IMR-90 (cell line): ENCODE measurements around the gene TSSC4. TPM values are rescaled to one million over a fixed set of nuclear protein-coding genes. Genes with fewer than 3 reads are reported as not detected.

ENCODE experiments used
- ATAC-seq: fragments of 200-7000 bp; cut with Tn5 transposase; 2 replicates; pipeline ENCODE4 v1.9.1; 2020; ENCODE audit warnings: low read depth, mild to moderate bottlenecking, moderate library complexity
- BruUV-seq: library from RNA; stranded (reverse); fragments of 400-500 nt; replicated peaks from 2 replicates; lab custom pipeline; 2021; lab: Mats Ljungman, UMichigan
- CTCF ChIA-PET: fragments of 300-600 bp; formaldehyde crosslinking; extraction: SDS; loops from one replicate; lab custom pipeline; 2021; ENCODE audit warnings: antibody characterized with exemption; lab: Yijun Ruan, JAX
- POLR2A ChIA-PET: fragments of 300-600 bp; sonication (Branson Sonifier 250); formaldehyde crosslinking; loops from one replicate; lab custom pipeline; 2022; ENCODE audit warnings: antibody characterized with exemption; ENCODE audit not compliant: unreplicated experiment; lab: Charles Lee
- DNase-seq: peaks from one replicate; pipeline ENCODE4 v3.0.0; 2013
- H2AFZ ChIP-seq: replicated peaks from 2 replicates; pipeline ENCODE3; 2013; ENCODE audit warnings: low read length, mild to moderate bottlenecking; ENCODE audit not compliant: poor library complexity
- H2AK5ac ChIP-seq: 2 replicates; pipeline ENCODE4 v1.6.1; 2013; ENCODE audit warnings: low read depth, low read length, inconsistent platforms
- H2AK9ac ChIP-seq: replicated peaks from 2 replicates; pipeline ENCODE3; 2013; ENCODE audit warnings: mild to moderate bottlenecking, low read depth, low read length, moderate library complexity; ENCODE audit not compliant: poor library complexity
- H2BK120ac ChIP-seq: 2 replicates; pipeline ENCODE4 v1.6.1; 2013; ENCODE audit warnings: low read depth, low read length, inconsistent platforms
- H2BK15ac ChIP-seq: 3 replicates; pipeline ENCODE4 v1.6.1; 2013; ENCODE audit warnings: low read depth, low read length, inconsistent platforms
- H2BK20ac ChIP-seq: 2 replicates; pipeline ENCODE4 v1.6.1; 2013; ENCODE audit warnings: low read depth, mild to moderate bottlenecking, inconsistent platforms, low read length, moderate library complexity
- H2BK5ac ChIP-seq: 2 replicates; pipeline ENCODE4 v1.6.1; 2013; ENCODE audit warnings: mild to moderate bottlenecking, low read depth, low read length, inconsistent platforms; ENCODE audit not compliant: poor library complexity, severe bottlenecking
- H3K14ac ChIP-seq: replicated peaks from 2 replicates; pipeline ENCODE4 v1.6.1; 2013; ENCODE audit warnings: low read depth, low read length, inconsistent platforms
- H3K18ac ChIP-seq: 2 replicates; pipeline ENCODE4 v1.6.1; 2013; ENCODE audit warnings: low read depth, low read length, control low read depth
- H3K23ac ChIP-seq: 2 replicates; pipeline ENCODE4 v1.6.1; 2013; ENCODE audit warnings: low read depth, low read length, inconsistent platforms
- H3K27ac ChIP-seq: 2 replicates; pipeline ENCODE4 v1.5.1; 2013; ENCODE audit warnings: mild to moderate bottlenecking, control low read depth, low read length; ENCODE audit not compliant: insufficient read depth
- H3K27me3 ChIP-seq: 2 replicates; pipeline ENCODE4 v1.6.1; 2013; ENCODE audit warnings: low read length; ENCODE audit not compliant: control insufficient read depth, insufficient read depth
- H3K36me3 ChIP-seq: 2 replicates; pipeline ENCODE4 v1.6.1; 2013; ENCODE audit warnings: low read length, mixed read lengths; ENCODE audit not compliant: control insufficient read depth, insufficient read depth
- H3K4ac ChIP-seq: 2 replicates; pipeline ENCODE4 v1.6.1; 2013; ENCODE audit warnings: low read depth, low read length, inconsistent platforms
- H3K4me1 ChIP-seq: 2 replicates; pipeline ENCODE4 v1.6.1; 2013; ENCODE audit warnings: low read length, mixed read lengths; ENCODE audit not compliant: control insufficient read depth, insufficient read depth
- H3K4me2 ChIP-seq: 2 replicates; pipeline ENCODE4 v1.6.1; 2013; ENCODE audit warnings: low read depth, mild to moderate bottlenecking, control low read depth, low read length, moderate library complexity
- H3K4me3 ChIP-seq: 2 replicates; pipeline ENCODE4 v1.5.1; 2013; ENCODE audit warnings: low read depth, mild to moderate bottlenecking, control low read depth, low read length, moderate library complexity; ENCODE audit not compliant: insufficient read depth
- H3K56ac ChIP-seq: 2 replicates; pipeline ENCODE4 v1.6.1; 2013; ENCODE audit warnings: low read length, inconsistent platforms; ENCODE audit not compliant: insufficient read depth; ENCODE audit errors: extremely low read depth
- H3K79me1 ChIP-seq, 2 experiments: 2 replicates each; pipeline ENCODE4 v1.6.1; 2013; ENCODE audit warnings: low read length in 2 of 2, inconsistent platforms in 1 of 2, low read depth in 1 of 2
- H3K9ac ChIP-seq: 2 replicates; pipeline ENCODE4 v1.6.1; 2013; ENCODE audit warnings: low read depth, low read length, control low read depth
- H3K9me1 ChIP-seq: 2 replicates; pipeline ENCODE4 v1.6.1; 2013; ENCODE audit warnings: low read length, inconsistent platforms; ENCODE audit not compliant: insufficient read depth
- H3K9me3 ChIP-seq: 2 replicates; pipeline ENCODE4 v1.6.1; 2013; ENCODE audit warnings: low read length; ENCODE audit not compliant: control insufficient read depth, insufficient read depth
- H4K20me1 ChIP-seq: 2 replicates; pipeline ENCODE4 v1.6.1; 2013; ENCODE audit warnings: low read length, inconsistent platforms; ENCODE audit not compliant: insufficient read depth
- H4K5ac ChIP-seq: 2 replicates; pipeline ENCODE4 v1.6.1; 2013; ENCODE audit warnings: mild to moderate bottlenecking, low read depth, low read length, control low read depth
- H4K8ac ChIP-seq, 2 experiments: 2 replicates each; pipeline ENCODE4 v1.6.1; 2013; ENCODE audit warnings: low read depth in 2 of 2, low read length in 2 of 2, control low read depth in 1 of 2, inconsistent platforms in 1 of 2
- H4K91ac ChIP-seq: 2 replicates; pipeline ENCODE4 v1.6.1; 2013; ENCODE audit warnings: low read depth, low read length, inconsistent platforms; ENCODE audit not compliant: insufficient read depth
- BHLHE40 ChIP-seq: fragments of 150-350 bp; IDR thresholded peaks from 2 replicates; pipeline ENCODE4 v1.6.1; 2016; ENCODE audit warnings: mild to moderate bottlenecking, low read depth, low read length
- FOS ChIP-seq: fragments of 150-350 bp; IDR thresholded peaks from 2 replicates; pipeline ENCODE4 v1.6.1; 2016; ENCODE audit warnings: low read depth, low read length
- MAFK ChIP-seq: IDR thresholded peaks from 2 replicates; pipeline ENCODE4 v1.6.1; 2012; ENCODE audit warnings: low read depth, low read length, improper control_type of control experiment
- MAZ ChIP-seq: IDR thresholded peaks from 2 replicates; pipeline ENCODE4 v1.6.1; 2012; ENCODE audit warnings: low read depth, mild to moderate bottlenecking, low read length, improper control_type of control experiment, moderate library complexity, borderline replicate concordance
- MXI1 ChIP-seq: IDR thresholded peaks from 2 replicates; pipeline ENCODE4 v1.6.1; 2012; ENCODE audit warnings: low read depth, mild to moderate bottlenecking, low read length, moderate library complexity, borderline replicate concordance
- NFE2L2 ChIP-seq: fragments of 150-350 bp; IDR thresholded peaks from 2 replicates; pipeline ENCODE4 v1.6.1; 2016; ENCODE audit warnings: low read depth, mild to moderate bottlenecking, low read length
- POLR2A ChIP-seq: IDR thresholded peaks from 2 replicates; pipeline ENCODE4 v1.6.1; 2012; ENCODE audit warnings: mild to moderate bottlenecking, low read depth, low read length
- RAD21 ChIP-seq: IDR thresholded peaks from 2 replicates; pipeline ENCODE4 v1.6.1; 2012; ENCODE audit warnings: low read length, improper control_type of control experiment
- RCOR1 ChIP-seq: IDR thresholded peaks from 2 replicates; pipeline ENCODE4 v1.6.1; 2012; ENCODE audit warnings: mild to moderate bottlenecking, low read length, improper control_type of control experiment; ENCODE audit not compliant: insufficient replicate concordance
- WGBS, 2 experiments: methylation state at CpG; one replicate each; pipeline versions ENCODE4 v1.1.5 to v1.1.7; 2013; ENCODE audit warnings: missing lambda C conversion rate in 2 of 2; ENCODE audit not compliant: insufficient read length in 1 of 2; ENCODE audit errors: extremely low coverage in 2 of 2; 5-methylcytosine and 5-hydroxymethylcytosine counted together
- dilution Hi-C: fragments of 300-500 bp; cut with HindIII; formaldehyde crosslinking; loops from one replicate; pipeline ENCODE4 v1.14.3; 2018; ENCODE audit warnings: low sequenced_read_pairs; ENCODE audit not compliant: unreplicated experiment
- in situ Hi-C: fragments of 300-500 bp; cut with MboI; formaldehyde crosslinking; loops from 3 replicates; pipeline ENCODE4 v1.14.3; 2019; ENCODE audit warnings: low sequenced_read_pairs, inconsistent platforms, mixed read lengths
- intact Hi-C: fragments of 100-400 bp; cut with micrococcal nuclease; formaldehyde crosslinking; loops from 2 replicates; pipeline ENCODE4 v1.10.0; 2022
- polyA plus RNA-seq, 3 experiments: library from polyadenylated mRNA; depleted of rRNA; stranded (reverse); fragments of >200 nt; gene quantifications; 2 replicates each; pipeline ENCODE4 v1.2.3, GENCODE V29; 2012; ENCODE audit warnings: low replicate concordance in 1 of 3
- total RNA-seq: library from RNA; depleted of rRNA; stranded (reverse); fragments of >200 nt; gene quantifications from 2 replicates; pipeline ENCODE4 v1.2.3, GENCODE V29; 2012
- TF ChIP-seq, protein P1 (sequence below): fragments of 150-350 bp; IDR thresholded peaks from 2 replicates; pipeline ENCODE4 v1.6.1; 2017; ENCODE audit warnings: mild to moderate bottlenecking, antibody characterized with exemption, low read length, low read depth
- TF ChIP-seq, protein P2 (sequence below): fragments of 150-350 bp; IDR thresholded peaks from 2 replicates; pipeline ENCODE4 v1.6.1; 2016; ENCODE audit warnings: low read depth, mild to moderate bottlenecking, low read length, moderate library complexity, borderline replicate concordance

TSSC4 gene
- total and polyA plus RNA-seq, 2 of the 4 experiments (the other 2 are of a cell fraction), result 34.9 to 40.0 TPM

DNA sequence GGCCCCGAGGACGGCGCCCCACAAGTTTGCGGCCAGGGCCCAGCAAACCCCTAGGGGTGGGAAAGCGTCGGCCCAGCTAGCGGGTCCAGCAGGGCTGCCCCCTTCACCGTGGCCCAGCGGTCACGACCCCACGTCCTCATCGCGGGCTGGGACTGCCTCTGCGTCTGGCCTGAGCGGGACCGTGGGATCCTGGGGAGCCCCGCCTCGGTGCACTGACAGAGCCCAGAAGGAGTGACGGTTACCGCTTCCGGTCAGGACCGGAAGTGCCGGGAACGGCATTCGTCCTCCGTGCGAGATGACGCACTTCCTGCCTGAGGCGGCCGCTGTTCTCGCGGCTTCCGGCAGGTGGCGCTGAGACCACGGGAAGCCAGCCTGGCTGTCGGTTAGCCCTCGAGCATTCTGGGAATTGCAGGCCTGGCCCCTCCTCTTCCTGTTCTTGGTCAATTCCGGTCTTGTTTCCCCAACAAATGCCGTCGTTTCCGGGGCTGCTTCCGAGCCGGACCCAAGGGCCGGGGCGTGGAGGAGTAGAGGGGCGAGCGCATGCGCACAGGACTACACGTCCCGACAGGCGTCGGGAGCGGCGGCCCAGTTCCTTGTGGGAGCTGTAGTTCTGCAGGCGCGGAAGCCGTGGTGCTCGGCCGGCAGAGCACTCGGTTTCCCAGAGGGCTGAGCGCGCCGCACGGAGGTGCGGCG, at the start of gene TSSC4 (continued):
- TF ChIP-seq RCOR1 (peak; percentile 71), RAD21 (peak; percentile 65), NFE2L2 (0 out of 2 replicates have a peak, but pooled peaks have one; percentile 22)
- TF ChIP-seq, protein P1, sequence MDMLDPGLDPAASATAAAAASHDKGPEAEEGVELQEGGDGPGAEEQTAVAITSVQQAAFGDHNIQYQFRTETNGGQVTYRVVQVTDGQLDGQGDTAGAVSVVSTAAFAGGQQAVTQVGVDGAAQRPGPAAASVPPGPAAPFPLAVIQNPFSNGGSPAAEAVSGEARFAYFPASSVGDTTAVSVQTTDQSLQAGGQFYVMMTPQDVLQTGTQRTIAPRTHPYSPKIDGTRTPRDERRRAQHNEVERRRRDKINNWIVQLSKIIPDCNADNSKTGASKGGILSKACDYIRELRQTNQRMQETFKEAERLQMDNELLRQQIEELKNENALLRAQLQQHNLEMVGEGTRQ, result peak; percentile 32; the same call in 1 of the 2 replicates

DNA sequence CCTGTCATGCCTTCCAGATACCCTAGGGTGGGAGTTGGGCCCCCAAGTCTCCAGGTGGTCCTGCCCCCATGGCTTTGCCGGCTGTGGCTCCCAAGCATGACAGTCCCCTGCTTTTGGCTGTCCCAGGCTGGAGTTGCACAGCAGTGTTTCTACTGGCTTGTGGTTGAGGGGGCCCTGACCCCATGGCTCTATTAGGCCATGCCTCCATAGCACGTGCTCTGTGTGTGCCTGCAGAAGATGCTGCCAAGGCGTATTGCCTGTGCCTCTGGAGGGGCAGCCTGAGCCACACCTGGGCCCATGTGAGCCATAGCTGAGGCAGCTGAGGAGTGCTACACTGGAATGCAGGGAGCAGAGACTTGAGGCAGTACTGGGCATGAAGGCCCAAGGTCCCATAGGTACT, 48.8 kb upstream of the TSSC4 start:
- Histone ChIP-seq H4K20me1 (no peaks in the 10 kb centered on the region), H3K36me3 (no peaks in the 10 kb centered on the region), H3K4me3 (no peak overlapping the region), H3K23ac (no peak overlapping the region), H3K56ac (no peak overlapping the region), H2AK5ac (no peak overlapping the region), H2BK120ac (no peak overlapping the region), H4K8ac (no peak overlapping the region), H3K9ac (no peak overlapping the region), H2BK5ac (no peak overlapping the region), H2BK20ac (no peak overlapping the region), H3K4me2 (no peak overlapping the region), H3K79me1 (no peaks in the 10 kb centered on the region), H3K4ac (no peak overlapping the region), H3K18ac (no peak overlapping the region), H3K14ac (no peak overlapping the region), H3K9me3 (peaks cover 17% of the 10 kb centered on the region), H3K4me1 (peaks cover 7% of the 10 kb centered on the region), H2AFZ (peak overlapping the region; percentile 17), H3K27me3 (no peaks in the 10 kb centered on the region; the same call in 1 of the 2 replicates), H4K91ac (no peak overlapping the region), H3K9me1 (0 out of 2 replicates have a peak, but pooled peaks cover 7% of the 10 kb centered on the region), H3K27ac (no peak overlapping the region), H4K5ac (no peak overlapping the region), H2BK15ac (no peak overlapping the region), H2AK9ac (no peak overlapping the region)
- POLR2A ChIA-PET, result no interaction called here
- 50% methylated on average over 1 of the region's 3 CpGs; no CpG with 5 or more reads in 1 of the 2 experiments for WGBS, 2 experiments
- dilution Hi-C loops, result no loop called here
- CTCF ChIA-PET, result interaction anchor here (0.6 kb wide), 1 partner anchor 80 kb away, joined by 3 read pairs; no protein-coding TSS in a partner anchor
- DNase-seq (no peak), ATAC-seq (no peak)
- in situ Hi-C loops, result no loop called here
- intact Hi-C loops, result no loop called here
- no TSS peak for BruUV-seq
- TF ChIP-seq RCOR1 (no peak), MAZ (no peak), NFE2L2 (no peak), FOS (no peak), POLR2A (no peak), MXI1 (no peak), BHLHE40 (no peak), MAFK (no peak)
- TF ChIP-seq, protein P1, result no peak
- TF ChIP-seq, protein P2, sequence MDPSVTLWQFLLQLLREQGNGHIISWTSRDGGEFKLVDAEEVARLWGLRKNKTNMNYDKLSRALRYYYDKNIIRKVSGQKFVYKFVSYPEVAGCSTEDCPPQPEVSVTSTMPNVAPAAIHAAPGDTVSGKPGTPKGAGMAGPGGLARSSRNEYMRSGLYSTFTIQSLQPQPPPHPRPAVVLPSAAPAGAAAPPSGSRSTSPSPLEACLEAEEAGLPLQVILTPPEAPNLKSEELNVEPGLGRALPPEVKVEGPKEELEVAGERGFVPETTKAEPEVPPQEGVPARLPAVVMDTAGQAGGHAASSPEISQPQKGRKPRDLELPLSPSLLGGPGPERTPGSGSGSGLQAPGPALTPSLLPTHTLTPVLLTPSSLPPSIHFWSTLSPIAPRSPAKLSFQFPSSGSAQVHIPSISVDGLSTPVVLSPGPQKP, result no peak
